Tibial artery (tissue), 4 donors: ENCODE data around the gene AKR1C4.

ENCODE experiments used
- DNase-seq, 2 donors: peaks; one replicate each; pipeline ENCODE4 v3.0.0-alpha.2; 2019
- H3K27ac ChIP-seq, 2 donors: fragments of 200-600 bp; sonication (generic) in 1 of 2; 1 replicate in 1 of 2; 2 replicates in 1 of 2; pipeline ENCODE4 v1.5.1; 2018 to 2019; ENCODE audit warnings: mild to moderate bottlenecking in 1 of 2
- H3K27me3 ChIP-seq, 2 donors: fragments of 200-600 bp; sonication (generic) in 1 of 2; one replicate each; pipeline versions ENCODE4 v1.5.1 to v1.6.0; 2016 to 2019
- H3K36me3 ChIP-seq, 3 donors: fragments of 200-600 bp; sonication (generic) in 2 of 3; one replicate each; pipeline ENCODE4 v1.5.1; 2016 to 2019; ENCODE audit warnings: mild to moderate bottlenecking in 2 of 3
- H3K4me1 ChIP-seq, 4 donors: fragments of 200-600 bp; sonication (generic) in 2 of 4; 1 replicate in 3 of 4; 2 replicates in 1 of 4; pipeline ENCODE4 v1.5.1; 2016 to 2019
- H3K4me3 ChIP-seq, 2 donors: fragments of 200-600 bp; sonication (generic) in 1 of 2; 1 replicate in 1 of 2; 2 replicates in 1 of 2; pipeline ENCODE4 v1.5.1; 2018 to 2019; ENCODE audit warnings: mild to moderate bottlenecking in 2 of 2
- H3K9me3 ChIP-seq, 3 donors: fragments of 200-600 bp; sonication (generic) in 1 of 3; one replicate each; pipeline ENCODE4 v1.5.1; 2016 to 2019
- CTCF ChIP-seq, 2 experiments: fragments of 200-600 bp in 1 of 2; fragments of 450-650 bp in 1 of 2; IDR thresholded peaks; one replicate each; pipeline ENCODE4 v1.5.1; 2017 to 2019; ENCODE audit warnings: antibody characterized with exemption in 2 of 2, mild to moderate bottlenecking in 1 of 2, moderate library complexity in 1 of 2
- intact Hi-C: fragments of 100-400 bp; cut with DNase I; formaldehyde crosslinking; loops from one replicate; pipeline ENCODE4 v1.15.0; 2023; ENCODE audit warnings: low total_unique reads

The AKR1C4 gene

DNA sequence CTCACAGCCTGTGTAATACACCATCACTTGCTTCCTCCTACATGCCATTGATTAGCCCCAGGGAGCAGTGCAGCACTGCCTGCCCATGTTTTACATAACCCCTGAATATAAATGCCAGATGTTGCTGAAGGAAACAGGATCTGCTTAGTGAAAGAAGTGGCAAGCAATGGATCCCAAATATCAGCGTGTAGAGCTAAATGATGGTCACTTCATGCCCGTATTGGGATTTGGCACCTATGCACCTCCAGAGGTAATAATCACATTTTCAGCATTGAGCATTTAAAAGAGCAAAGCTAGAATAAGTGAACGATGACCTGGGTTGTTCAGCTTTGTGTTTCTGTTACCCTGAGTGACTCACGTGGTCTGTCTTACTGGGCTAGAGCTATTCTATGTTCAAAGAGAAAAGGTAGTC is at the start of gene AKR1C4:
TSS of gene AKR1C4 (plus strand) at position 136 of the 412 bp plus-strand sequence. CDS start at position 167, 31 bp downstream.
- Histone ChIP-seq H3K36me3 (no peaks in the 10 kb centered on the region), H3K27me3 (no peaks in the 10 kb centered on the region), H3K27ac (no peak within 1 kb of the TSS), H3K4me3 (no peak within 1 kb of the TSS), H3K9me3 (peaks cover 0 to 4% (median 0%) of the 10 kb centered on the region in 3 donors), H3K4me1 (no peaks in the 10 kb centered on the region)
- TF ChIP-seq CTCF (IDR thresholded peaks at IDR 0.05) = no peak
- no peak for DNase-seq
- intact Hi-C loops = no loop called here

GRCh38 chr10:5146920-5147254 is 49.8 kb upstream of the AKR1C4 start:
- no peak for DNase-seq
- no peaks in the 10 kb centered on the region for H3K27me3 ChIP-seq
- H3K9me3 ChIP-seq = no peaks in the 10 kb centered on the region
- intact Hi-C loops = no loop called here
- no peak for TF ChIP-seq CTCF (IDR thresholded peaks at IDR 0.05)
- H3K4me1 ChIP-seq = no peaks in the 10 kb centered on the region
- no peak overlapping the region for H3K27ac ChIP-seq
- no peaks in the 10 kb centered on the region for H3K36me3 ChIP-seq
- H3K4me3 ChIP-seq = no peak overlapping the region

GRCh38 chr10:5147255-5147980 is 49.2 kb upstream of the AKR1C4 start:
- TF ChIP-seq CTCF (IDR thresholded peaks at IDR 0.05) = no peak
- H3K9me3 ChIP-seq = no peaks in the 10 kb centered on the region
- H3K4me3 ChIP-seq = no peak overlapping the region
- intact Hi-C loops = no loop called here
- H3K36me3 ChIP-seq = no peaks in the 10 kb centered on the region
- no peaks in the 10 kb centered on the region for H3K27me3 ChIP-seq
- H3K4me1 ChIP-seq = no peaks in the 10 kb centered on the region
- H3K27ac ChIP-seq = no peak overlapping the region
- no peak for DNase-seq

GRCh38 chr10:5147981-5148677 is 48.5 kb upstream of the AKR1C4 start:
- DNase-seq = no peak
- no peak for TF ChIP-seq CTCF (IDR thresholded peaks at IDR 0.05)
- Histone ChIP-seq H3K27ac (no peak overlapping the region), H3K9me3 (no peaks in the 10 kb centered on the region), H3K36me3 (no peaks in the 10 kb centered on the region), H3K4me1 (no peaks in the 10 kb centered on the region), H3K27me3 (no peaks in the 10 kb centered on the region), H3K4me3 (no peak overlapping the region)
- intact Hi-C loops = no loop called here

DNA sequence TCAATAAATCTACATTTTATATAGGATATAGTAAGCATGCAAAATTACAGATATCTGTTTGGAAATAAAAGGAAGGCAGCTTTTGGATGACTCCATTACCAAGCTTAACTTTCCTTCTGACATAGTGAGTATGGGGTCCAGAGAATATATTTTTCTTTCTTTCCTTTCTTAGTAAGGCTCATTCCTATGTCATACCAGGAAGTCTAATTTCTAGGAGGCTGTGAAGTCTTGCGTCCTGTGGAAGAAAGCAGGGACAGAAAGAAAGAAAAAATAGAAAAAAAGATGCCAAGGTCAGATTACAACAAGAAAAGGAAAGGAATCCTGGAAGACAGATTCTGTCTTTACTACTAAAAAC is 48.0 kb upstream of the AKR1C4 start:
- Histone ChIP-seq H3K27ac (no peak overlapping the region), H3K4me3 (no peak overlapping the region), H3K36me3 (no peaks in the 10 kb centered on the region), H3K27me3 (no peaks in the 10 kb centered on the region), H3K9me3 (no peaks in the 10 kb centered on the region), H3K4me1 (no peaks in the 10 kb centered on the region)
- no peak for TF ChIP-seq CTCF (IDR thresholded peaks at IDR 0.05)
- intact Hi-C loops = no loop called here
- DNase-seq = no peak
